Naive thymus-derived CD4-positive, alpha-beta T cell (primary cell): Measurements from ENCODE around the gene COX17. TPM values are rescaled to one million over a fixed set of nuclear protein-coding genes. Genes with fewer than 3 reads are reported as not detected.

Experiments used
- ATAC-seq: fragments of 150-1000 bp; cut with Tn5 transposase; 2 replicates; pipeline ENCODE4 v1.10.0; 2021; ENCODE audit warnings: mild to moderate bottlenecking, moderate library complexity
- CTCF ChIA-PET: fragments of 350-600 bp; sonication (Branson Sonifier 250); formaldehyde crosslinking; loops from one replicate; lab custom pipeline; 2021; ENCODE audit warnings: antibody characterized with exemption; lab: Charles Lee
- POLR2A ChIA-PET: fragments of 350-600 bp; sonication (Branson Sonifier 250); formaldehyde crosslinking; loops from one replicate; lab custom pipeline; 2021; ENCODE audit warnings: antibody characterized with exemption, inconsistent platforms; lab: Charles Lee
- DNase-seq, 9 donors: peaks; one replicate each; pipeline versions ENCODE4 v3.0.0 to v3.0.0-alpha.2; 2020 to 2022; ENCODE audit warnings: mixed read lengths in 1 of 9
- H3K27ac ChIP-seq: one replicate; pipeline ENCODE4 v1.7.0; 2013; ENCODE audit warnings: mild to moderate bottlenecking, low read depth, low read length, moderate library complexity
- H3K27me3 ChIP-seq, 2 donors: one replicate each; pipeline ENCODE4 v1.7.0; 2013; ENCODE audit warnings: low read length in 2 of 2, mild to moderate bottlenecking in 2 of 2, moderate library complexity in 2 of 2; ENCODE audit not compliant: control insufficient read depth in 2 of 2, insufficient read depth in 2 of 2
- H3K36me3 ChIP-seq, 3 experiments: 1 replicate in 2 of 3; 2 replicates in 1 of 3; pipeline ENCODE4 v1.7.0; 2013; ENCODE audit warnings: low read length in 3 of 3, mild to moderate bottlenecking in 3 of 3, moderate library complexity in 1 of 3; ENCODE audit not compliant: insufficient read depth in 3 of 3, control insufficient read depth in 2 of 3
- H3K4me1 ChIP-seq, 2 donors: one replicate each; pipeline ENCODE4 v1.7.0; 2013; ENCODE audit warnings: low read length in 2 of 2, mild to moderate bottlenecking in 2 of 2, moderate library complexity in 1 of 2; ENCODE audit not compliant: control insufficient read depth in 2 of 2, insufficient read depth in 2 of 2
- H3K4me3 ChIP-seq: 2 replicates; pipeline ENCODE4 v1.7.0; 2013; ENCODE audit warnings: mild to moderate bottlenecking, low read length
- H3K9me3 ChIP-seq, 3 experiments: 1 replicate in 2 of 3; 2 replicates in 1 of 3; pipeline ENCODE4 v1.7.0; 2013; ENCODE audit warnings: low read length in 3 of 3; ENCODE audit not compliant: control insufficient read depth in 2 of 3
- H3K27ac Mint-ChIP-seq, 9 donors: one replicate each; pipeline ENCODE4 v1.8.0; 2020 to 2022; ENCODE audit warnings: mixed read lengths in 9 of 9, mild to moderate bottlenecking in 8 of 9, moderate library complexity in 5 of 9, inconsistent platforms in 2 of 9
- H3K27me3 Mint-ChIP-seq, 5 donors: one replicate each; pipeline ENCODE4 v1.8.0; 2021 to 2022; ENCODE audit warnings: mixed read lengths in 5 of 5, mild to moderate bottlenecking in 1 of 5
- H3K36me3 Mint-ChIP-seq, 5 donors: one replicate each; pipeline ENCODE4 v1.8.0; 2020 to 2022; ENCODE audit warnings: mixed read lengths in 5 of 5, mild to moderate bottlenecking in 3 of 5, inconsistent platforms in 1 of 5
- H3K4me1 Mint-ChIP-seq, 7 donors: one replicate each; pipeline ENCODE4 v1.8.0; 2020 to 2022; ENCODE audit warnings: mixed read lengths in 7 of 7, mild to moderate bottlenecking in 3 of 7, inconsistent platforms in 1 of 7
- H3K4me3 Mint-ChIP-seq, 10 donors: one replicate each; pipeline ENCODE4 v1.8.0; 2020 to 2022; ENCODE audit warnings: mild to moderate bottlenecking in 10 of 10, mixed read lengths in 10 of 10, moderate library complexity in 6 of 10, inconsistent platforms in 2 of 10
- H3K9me3 Mint-ChIP-seq, 11 donors: one replicate each; pipeline ENCODE4 v1.8.0; 2020 to 2022; ENCODE audit warnings: mixed read lengths in 11 of 11, mild to moderate bottlenecking in 4 of 11, inconsistent platforms in 1 of 11, moderate library complexity in 1 of 11
- intact Hi-C, 2 donors: fragments of 100-400 bp; cut with micrococcal nuclease; formaldehyde crosslinking; loops; one replicate each; pipeline ENCODE4 v1.15.1; 2023
- polyA plus RNA-seq, 2 donors: library from polyadenylated mRNA; unstranded; fragments of 300-500 nt; fragmentation: Illumina TruSeq; gene quantifications; one replicate each; pipeline ENCODE4 v1.2.3, GENCODE V29; 2021
- total RNA-seq, 6 experiments: library from RNA in 5 of 6; stranded (reverse) in 5 of 6; gene quantifications; 1 replicate in 5 of 6; 2 replicates in 1 of 6; pipeline ENCODE4 v1.2.3 and lab custom pipeline; 2021 to 2026

The COX17 gene
- total and polyA plus RNA-seq, 7 experiments from 2014 or later: 25.6 to 60.8 (median 35.3) TPM

GRCh38 chr3:119703820-119704531 is 26.8 kb upstream of the COX17 start:
- ChIA-PET CTCF (no interaction called here), POLR2A (no interaction called here)
- H3K27ac Mint-ChIP-seq: peak overlapping the region in 4 of 9 donors; percentile 15 to 45 (median 38)

GRCh38 chr3:119702530-119703527 is 25.6 kb upstream of the COX17 start, which contains the start of gene CFAP91:
Gene CFAP91 (plus strand): TSS chr3:119703022. CDS start chr3:119703099, 77 bp downstream.
- ChIA-PET POLR2A (no interaction called here), CTCF (no interaction called here)
- ATAC-seq (peak; percentile 97), DNase-seq (peak; percentile 56 to 81 (median 63))
- H3K4me3 ChIP-seq: peak within 1 kb of the TSS; percentile 61
- H3K27me3 Mint-ChIP-seq: peaks cover 0 to 33% (median 3%) of the 10 kb centered on the region in 5 donors
- H3K4me3 Mint-ChIP-seq: peak within 1 kb of the TSS; percentile 67 to 87 (median 82)
- peaks cover 16 to 36% (median 30%) of the 10 kb centered on the region in 7 donors for H3K4me1 Mint-ChIP-seq
- H3K9me3 ChIP-seq: no peaks in the 10 kb centered on the region
- peaks cover 0 to 9% (median 0%) of the 10 kb centered on the region in 5 donors for H3K36me3 Mint-ChIP-seq
- peak within 1 kb of the TSS in 6 of 9 donors; percentile 15 to 47 (median 43) for H3K27ac Mint-ChIP-seq
- peaks cover 0 to 13% of the 10 kb centered on the region in 2 donors for H3K4me1 ChIP-seq
- H3K36me3 ChIP-seq: no peaks in the 10 kb centered on the region
- peak within 1 kb of the TSS; percentile 16 for H3K27ac ChIP-seq
- intact Hi-C loops: loop anchor here (1.0 to 10.0 kb wide), 5 partner anchors 26 to 642 kb away; partner anchors contain the start of genes B4GALT4 (in 1 of the 2), COX17 (in 1 of the 2), GSK3B (in 1 of the 2) and LRRC58 (in 1 of the 2)
- H3K27me3 ChIP-seq: no peaks in the 10 kb centered on the region
- H3K9me3 Mint-ChIP-seq: peaks cover 0 to 6% (median 0%) of the 10 kb centered on the region in 11 donors

More at GRCh38 chr3:119703820-119704531, 26.8 kb upstream of the COX17 start:
- H3K36me3 Mint-ChIP-seq: peaks cover 0 to 9% (median 0%) of the 10 kb centered on the region in 5 donors
- peaks cover 0 to 13% of the 10 kb centered on the region in 2 donors for H3K4me1 ChIP-seq
- no peak for ATAC-seq
- peaks cover 0 to 35% (median 3%) of the 10 kb centered on the region in 5 donors for H3K27me3 Mint-ChIP-seq
- H3K27ac ChIP-seq: no peak overlapping the region
- H3K36me3 ChIP-seq: no peaks in the 10 kb centered on the region
- intact Hi-C loops: loop anchor here (1.0 to 10.0 kb wide), 5 partner anchors 27 to 641 kb away; partner anchors contain the start of genes B4GALT4 (in 1 of the 2), COX17 (in 1 of the 2), GSK3B (in 1 of the 2) and LRRC58 (in 1 of the 2)
- peaks cover 0 to 6% (median 0%) of the 10 kb centered on the region in 11 donors for H3K9me3 Mint-ChIP-seq
- H3K4me3 ChIP-seq: no peak overlapping the region
- no peaks in the 10 kb centered on the region for H3K27me3 ChIP-seq
- H3K9me3 ChIP-seq: no peaks in the 10 kb centered on the region
- peaks cover 16 to 36% (median 30%) of the 10 kb centered on the region in 7 donors for H3K4me1 Mint-ChIP-seq
- DNase-seq: no peak
- H3K4me3 Mint-ChIP-seq: peak overlapping the region; percentile 67 to 87 (median 82)

GRCh38 chr3:119700920-119701734 is 23.9 kb upstream of the COX17 start:
- peaks cover 0 to 13% of the 10 kb centered on the region in 2 donors for H3K4me1 ChIP-seq
- intact Hi-C loops: loop anchor here in 1 of 2 donors (1.0 to 10.0 kb wide), 2 partner anchors 24 to 644 kb away; partner anchors contain the start of genes COX17 and LRRC58
- no peaks in the 10 kb centered on the region for H3K27me3 ChIP-seq
- Mint-ChIP-seq H3K9me3 (peaks cover 0 to 6% (median 0%) of the 10 kb centered on the region in 11 donors), H3K36me3 (peaks cover 0 to 9% (median 0%) of the 10 kb centered on the region in 5 donors), H3K4me1 (peaks cover 16 to 38% (median 30%) of the 10 kb centered on the region in 7 donors), H3K4me3 (peak overlapping the region in 6 of 10 donors; percentile 8 to 59 (median 36)), H3K27ac (peak overlapping the region in 4 of 9 donors; percentile 23 to 84 (median 38)), H3K27me3 (peaks cover 0 to 26% (median 3%) of the 10 kb centered on the region in 5 donors)
- H3K27ac ChIP-seq: no peak overlapping the region
- no peak overlapping the region for H3K4me3 ChIP-seq
- CTCF ChIA-PET: no interaction called here
- DNase-seq (no peak), ATAC-seq (no peak)
- H3K36me3 ChIP-seq: no peaks in the 10 kb centered on the region
- H3K9me3 ChIP-seq: no peaks in the 10 kb centered on the region
- POLR2A ChIA-PET: interaction anchor here (0.5 to 0.9 kb wide), 2 partner anchors 21 to 206 kb away, joined by 3 read pairs; no protein-coding TSS in a partner anchor

- intact Hi-C loops: loop anchor here in 1 of 2 donors (1.0 to 10.0 kb wide), 2 partner anchors 23 to 644 kb away; partner anchors contain the start of genes COX17 and LRRC58
- peak in 2 of 9 donors; percentile 31 to 33 for DNase-seq
- CTCF ChIA-PET: no interaction called here
- Histone ChIP-seq H3K4me1 (peaks cover 0 to 13% of the 10 kb centered on the region in 2 donors), H3K36me3 (no peaks in the 10 kb centered on the region), H3K27me3 (no peaks in the 10 kb centered on the region), H3K9me3 (no peaks in the 10 kb centered on the region), H3K4me3 (no peak overlapping the region), H3K27ac (no peak overlapping the region)
- Mint-ChIP-seq H3K27me3 (peaks cover 0 to 21% (median 3%) of the 10 kb centered on the region in 5 donors), H3K27ac (peak overlapping the region in 2 of 9 donors; percentile 23 to 84), H3K4me3 (peak overlapping the region in 5 of 10 donors; percentile 8 to 59 (median 33)), H3K4me1 (peaks cover 16 to 38% (median 30%) of the 10 kb centered on the region in 7 donors), H3K9me3 (peaks cover 0 to 8% (median 0%) of the 10 kb centered on the region in 11 donors), H3K36me3 (peaks cover 0 to 9% (median 0%) of the 10 kb centered on the region in 5 donors)
- ATAC-seq: peak; percentile 45
- POLR2A ChIA-PET: interaction anchor here (0.5 kb wide), 1 partner anchor 206 kb away, joined by 3 read pairs; no protein-coding TSS in a partner anchor
These were observed 23.2 kb upstream of the COX17 start for GRCh38 chr3:119700269-119700919.

- Histone ChIP-seq H3K36me3 (no peaks in the 10 kb centered on the region), H3K9me3 (no peaks in the 10 kb centered on the region), H3K4me3 (no peak overlapping the region), H3K4me1 (peaks cover 0 to 11% of the 10 kb centered on the region in 2 donors), H3K27me3 (no peaks in the 10 kb centered on the region), H3K27ac (no peak overlapping the region)
- peaks cover 0 to 4% (median 0%) of the 10 kb centered on the region in 5 donors for H3K27me3 Mint-ChIP-seq
- peaks cover 0 to 8% (median 0%) of the 10 kb centered on the region in 11 donors for H3K9me3 Mint-ChIP-seq
- ChIA-PET CTCF (no interaction called here), POLR2A (no interaction called here)
- H3K36me3 Mint-ChIP-seq: peaks cover 0 to 9% (median 0%) of the 10 kb centered on the region in 5 donors
- ATAC-seq (no peak), DNase-seq (no peak)
- H3K27ac Mint-ChIP-seq: no peak overlapping the region
- H3K4me3 Mint-ChIP-seq: no peak overlapping the region
- intact Hi-C loops: no loop called here
- peaks cover 12 to 26% (median 20%) of the 10 kb centered on the region in 7 donors for H3K4me1 Mint-ChIP-seq
These were observed 20.2 kb upstream of the COX17 start for GRCh38 chr3:119697394-119697793.
